Karpas-422 (cell line): ENCODE measurements around the gene PPP2R2C. TPM values are rescaled to one million over a fixed set of nuclear protein-coding genes. Genes with fewer than 3 reads are reported as not detected.

Source experiments
- DNase-seq: peaks from one replicate; pipeline ENCODE4 v3.0.0-alpha.2; 2015
- H2AFZ ChIP-seq: fragments of 200-600 bp; sonication (generic); 2 replicates; pipeline ENCODE4 v1.6.1; 2014; ENCODE audit warnings: antibody characterized with exemption, low read length, mixed read lengths
- H3K27ac ChIP-seq: fragments of 200-600 bp; sonication (generic); 2 replicates; pipeline ENCODE4 v1.5.1; 2014; ENCODE audit warnings: mild to moderate bottlenecking, low read length, moderate library complexity
- H3K27me3 ChIP-seq: fragments of 200-600 bp; sonication (generic); 2 replicates; pipeline ENCODE4 v1.6.1; 2014; ENCODE audit warnings: low read length, mixed read lengths
- H3K36me3 ChIP-seq: fragments of 200-600 bp; sonication (generic); 2 replicates; pipeline ENCODE4 v1.6.1; 2014; ENCODE audit warnings: low read length, mixed read lengths; ENCODE audit not compliant: insufficient read depth
- H3K4me1 ChIP-seq: fragments of 200-600 bp; sonication (generic); 2 replicates; pipeline ENCODE4 v1.6.1; 2014; ENCODE audit warnings: mild to moderate bottlenecking, low read length, mixed read lengths
- H3K4me2 ChIP-seq: fragments of 200-600 bp; sonication (generic); 2 replicates; pipeline ENCODE4 v1.6.1; 2014; ENCODE audit warnings: low read length, low read depth, mild to moderate bottlenecking; ENCODE audit not compliant: poor library complexity, severe bottlenecking
- H3K4me3 ChIP-seq: fragments of 200-600 bp; sonication (generic); 2 replicates; pipeline ENCODE4 v1.5.1; 2014; ENCODE audit warnings: mild to moderate bottlenecking, antibody characterized with exemption, low read length, mixed read lengths
- H3K79me2 ChIP-seq: fragments of 200-600 bp; sonication (generic); 2 replicates; pipeline ENCODE4 v1.6.1; 2014; ENCODE audit warnings: mild to moderate bottlenecking, low read length, mixed read lengths
- H3K9ac ChIP-seq: fragments of 200-600 bp; sonication (generic); 2 replicates; pipeline ENCODE4 v1.6.0; 2014; ENCODE audit warnings: low read length
- H3K9me2 ChIP-seq: fragments of 200-600 bp; sonication (generic), shearing (Covaris generic); replicated peaks from 2 replicates; pipeline ENCODE4 v1.6.0; 2014; ENCODE audit warnings: mild to moderate bottlenecking, low read length, moderate library complexity; ENCODE audit not compliant: insufficient read depth
- H3K9me3 ChIP-seq: fragments of 300-700, 200-600 bp; sonication (generic); 2 replicates; pipeline ENCODE4 v1.6.1; 2014; ENCODE audit warnings: low read length, mixed read lengths
- H4K20me1 ChIP-seq: fragments of 200-600 bp; sonication (generic); 2 replicates; pipeline ENCODE4 v1.6.1; 2014; ENCODE audit warnings: mild to moderate bottlenecking, antibody characterized with exemption, low read length, low read depth; ENCODE audit not compliant: insufficient read depth
- total RNA-seq: library from RNA; depleted of rRNA; stranded (reverse); fragments of >200 nt; shearing (Covaris generic); gene quantifications from 2 replicates; pipeline ENCODE4 v1.2.3, GENCODE V29; 2014; ENCODE audit warnings: low replicate concordance

The PPP2R2C gene
- total RNA-seq, 1 experiment from 2014 or later = not detected

GRCh38 chr4:6373541-6374410 is 98.6 kb downstream of the PPP2R2C start:
- Histone ChIP-seq H3K27ac (no peak overlapping the region), H2AFZ (no peak overlapping the region), H3K36me3 (no peaks in the 10 kb centered on the region), H3K9me3 (no peaks in the 10 kb centered on the region), H3K4me1 (no peaks in the 10 kb centered on the region), H3K9me2 (no peaks in the 10 kb centered on the region), H3K4me2 (no peak overlapping the region), H3K4me3 (no peak overlapping the region), H3K27me3 (no peaks in the 10 kb centered on the region), H3K79me2 (no peaks in the 10 kb centered on the region), H4K20me1 (no peaks in the 10 kb centered on the region), H3K9ac (no peak overlapping the region)
- no peak for DNase-seq

DNA sequence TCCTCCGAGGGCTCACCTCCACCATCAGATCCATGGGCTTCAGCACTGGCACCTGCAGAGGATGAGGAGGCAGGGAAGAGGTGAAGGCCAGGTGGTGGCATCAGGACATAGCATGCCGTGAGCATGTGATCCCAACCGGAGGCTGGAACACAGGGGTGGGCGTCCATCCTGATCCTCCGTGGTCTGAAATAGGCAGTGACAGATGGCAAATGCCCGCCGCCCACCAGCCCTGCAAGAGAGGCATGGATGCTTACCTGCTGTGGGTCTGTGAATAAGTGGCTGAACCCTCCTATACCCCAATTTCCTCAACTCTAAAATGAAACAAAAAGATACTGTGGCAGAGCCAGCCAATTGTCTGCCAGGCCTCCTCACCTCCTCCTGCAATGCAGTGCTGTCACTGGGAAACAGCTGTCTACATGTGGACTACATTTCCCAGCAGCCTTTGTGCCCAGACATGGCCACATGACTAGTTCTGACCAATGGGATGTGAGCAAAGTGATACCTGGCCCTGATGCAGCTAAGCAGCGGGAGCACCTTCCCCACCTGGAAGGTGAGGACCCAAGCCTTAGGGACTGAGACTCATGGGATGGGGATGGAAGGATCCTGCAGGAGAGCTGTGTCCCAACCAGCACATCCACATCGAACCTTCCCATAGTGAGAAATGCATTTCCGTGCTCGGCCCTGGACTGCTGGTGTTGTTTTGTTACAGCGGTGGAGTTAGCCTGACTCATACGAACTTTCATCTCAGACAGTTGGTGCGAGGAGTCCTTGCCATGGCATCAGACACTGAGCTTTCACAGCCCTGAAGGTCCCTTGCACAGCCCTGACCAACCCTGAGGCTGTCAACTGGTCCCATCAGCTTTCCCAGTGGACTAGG is 99.5 kb downstream of the PPP2R2C start:
- Histone ChIP-seq H3K36me3 (no peaks in the 10 kb centered on the region), H3K4me3 (no peak overlapping the region), H3K4me1 (no peaks in the 10 kb centered on the region), H4K20me1 (no peaks in the 10 kb centered on the region), H2AFZ (no peak overlapping the region), H3K4me2 (no peak overlapping the region), H3K9me2 (no peaks in the 10 kb centered on the region), H3K9ac (no peak overlapping the region), H3K27ac (no peak overlapping the region), H3K27me3 (no peaks in the 10 kb centered on the region), H3K9me3 (no peaks in the 10 kb centered on the region), H3K79me2 (no peaks in the 10 kb centered on the region)
- DNase-seq = peak; percentile 81

DNA sequence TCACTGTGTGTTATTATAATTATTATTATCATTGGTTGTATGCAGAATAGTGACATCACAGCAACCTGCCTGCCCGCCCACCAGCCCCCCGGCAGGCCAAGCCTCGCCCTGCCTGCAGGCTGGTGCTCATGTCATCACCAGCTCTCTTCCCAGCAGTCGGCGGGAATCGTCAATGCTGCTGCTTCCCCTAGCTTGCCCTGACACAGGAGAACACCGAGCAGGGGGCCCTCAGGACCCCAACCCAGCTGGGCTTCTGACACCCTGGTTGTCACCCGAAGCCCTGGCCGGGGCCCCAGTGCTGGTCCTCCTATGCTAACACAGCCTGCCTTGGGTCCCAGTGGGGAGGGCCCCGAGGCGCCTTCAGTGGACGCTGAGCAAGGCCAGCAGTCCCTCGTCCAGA is 100.6 kb downstream of the PPP2R2C start:
- H3K4me1 ChIP-seq = no peaks in the 10 kb centered on the region
- H3K27me3 ChIP-seq = no peaks in the 10 kb centered on the region
- H2AFZ ChIP-seq = no peak overlapping the region
- no peak for DNase-seq
- H3K9me3 ChIP-seq = no peaks in the 10 kb centered on the region
- H3K4me2 ChIP-seq = no peak overlapping the region
- no peaks in the 10 kb centered on the region for H3K9me2 ChIP-seq
- no peaks in the 10 kb centered on the region for H3K36me3 ChIP-seq
- H3K9ac ChIP-seq = no peak overlapping the region
- H3K79me2 ChIP-seq = no peaks in the 10 kb centered on the region
- H4K20me1 ChIP-seq = no peaks in the 10 kb centered on the region
- H3K4me3 ChIP-seq = no peak overlapping the region
- no peak overlapping the region for H3K27ac ChIP-seq

GRCh38 chr4:6371271-6371670 is 101.1 kb downstream of the PPP2R2C start:
- Histone ChIP-seq H3K4me1 (no peaks in the 10 kb centered on the region), H3K36me3 (no peaks in the 10 kb centered on the region), H3K9ac (no peak overlapping the region), H2AFZ (no peak overlapping the region), H3K4me2 (no peak overlapping the region), H3K9me2 (no peaks in the 10 kb centered on the region), H3K27me3 (no peaks in the 10 kb centered on the region), H4K20me1 (no peaks in the 10 kb centered on the region), H3K4me3 (no peak overlapping the region), H3K9me3 (no peaks in the 10 kb centered on the region), H3K79me2 (no peaks in the 10 kb centered on the region), H3K27ac (no peak overlapping the region)
- DNase-seq = no peak

DNA sequence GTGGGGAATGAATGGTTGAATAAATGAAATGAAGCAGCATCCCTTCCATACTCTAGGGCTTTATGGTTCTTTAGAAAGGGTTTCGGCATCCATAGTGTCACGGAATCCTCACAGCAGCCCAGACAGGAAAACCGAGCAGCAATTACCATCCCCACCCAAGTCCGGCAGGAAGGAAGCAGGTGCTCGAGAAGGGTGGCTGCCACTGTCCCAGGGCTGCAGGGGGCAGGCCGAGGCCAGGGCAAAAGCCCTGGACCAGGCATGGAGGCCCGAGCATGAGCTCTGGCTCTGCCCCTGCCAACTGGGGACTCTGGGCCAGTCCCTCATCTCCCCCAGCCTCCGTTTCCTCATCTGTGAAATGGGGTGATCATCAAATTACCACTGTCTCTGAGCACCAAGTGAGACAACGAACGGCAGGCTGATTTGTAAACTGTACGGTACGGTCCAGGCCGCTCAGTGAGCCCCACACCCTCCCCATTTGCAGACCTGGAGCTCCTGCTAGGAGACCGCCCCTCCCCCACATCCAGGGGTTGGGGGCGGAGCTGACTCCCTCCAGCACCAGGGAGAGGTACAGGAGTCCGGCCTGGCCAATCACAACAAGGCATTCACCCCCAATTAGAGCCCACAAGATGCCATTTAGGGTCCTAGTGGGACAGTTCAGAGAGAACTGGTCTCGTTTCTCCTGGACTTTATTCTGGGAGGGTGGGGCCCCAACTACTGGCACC is 102.3 kb downstream of the PPP2R2C start:
- Histone ChIP-seq H3K27ac (no peak overlapping the region), H3K36me3 (no peaks in the 10 kb centered on the region), H3K27me3 (no peaks in the 10 kb centered on the region), H3K4me2 (no peak overlapping the region), H4K20me1 (no peaks in the 10 kb centered on the region), H3K9me2 (no peaks in the 10 kb centered on the region), H3K79me2 (no peaks in the 10 kb centered on the region), H2AFZ (no peak overlapping the region), H3K9me3 (no peaks in the 10 kb centered on the region), H3K4me3 (no peak overlapping the region), H3K9ac (no peak overlapping the region), H3K4me1 (no peaks in the 10 kb centered on the region)
- DNase-seq = no peak

- H3K9me2 ChIP-seq = no peaks in the 10 kb centered on the region
- no peak overlapping the region for H3K27ac ChIP-seq
- no peaks in the 10 kb centered on the region for H4K20me1 ChIP-seq
- H3K4me2 ChIP-seq = no peak overlapping the region
- H3K9ac ChIP-seq = no peak overlapping the region
- H3K9me3 ChIP-seq = no peaks in the 10 kb centered on the region
- DNase-seq = no peak
- no peak overlapping the region for H3K4me3 ChIP-seq
- H3K36me3 ChIP-seq = no peaks in the 10 kb centered on the region
- H3K79me2 ChIP-seq = no peaks in the 10 kb centered on the region
- no peaks in the 10 kb centered on the region for H3K27me3 ChIP-seq
- H2AFZ ChIP-seq = no peak overlapping the region
- no peaks in the 10 kb centered on the region for H3K4me1 ChIP-seq
Measured at GRCh38 chr4:6369511-6369910, 102.9 kb downstream of the PPP2R2C start.

GRCh38 chr4:6369035-6369434 is 103.4 kb downstream of the PPP2R2C start:
- Histone ChIP-seq H3K36me3 (no peaks in the 10 kb centered on the region), H3K4me1 (no peaks in the 10 kb centered on the region), H3K27me3 (no peaks in the 10 kb centered on the region), H3K79me2 (no peaks in the 10 kb centered on the region), H3K27ac (no peak overlapping the region), H3K4me3 (no peak overlapping the region), H2AFZ (no peak overlapping the region), H3K9me2 (no peaks in the 10 kb centered on the region), H4K20me1 (no peaks in the 10 kb centered on the region), H3K9me3 (no peaks in the 10 kb centered on the region), H3K9ac (no peak overlapping the region), H3K4me2 (no peak overlapping the region)
- no peak for DNase-seq

GRCh38 chr4:6368601-6369000 is 103.8 kb downstream of the PPP2R2C start:
- Histone ChIP-seq H3K27me3 (no peaks in the 10 kb centered on the region), H3K79me2 (no peaks in the 10 kb centered on the region), H3K4me1 (no peaks in the 10 kb centered on the region), H4K20me1 (no peaks in the 10 kb centered on the region), H3K9me2 (no peaks in the 10 kb centered on the region), H3K4me2 (no peak overlapping the region), H3K27ac (no peak overlapping the region), H3K9ac (no peak overlapping the region), H3K9me3 (no peaks in the 10 kb centered on the region), H3K4me3 (no peak overlapping the region), H2AFZ (no peak overlapping the region), H3K36me3 (no peaks in the 10 kb centered on the region)
- DNase-seq = no peak
